Adrenal gland (tissue), 12 donors: ENCODE measurements around the gene ZMAT5. TPM values are rescaled to one million over a fixed set of nuclear protein-coding genes. Genes with fewer than 3 reads are reported as not detected.
A peak's percentile ranks its signal among the peaks of the same experiment; 100 is the strongest.

ENCODE experiments used
- DNase-seq, 7 donors: peaks; one replicate each; pipeline ENCODE4 v3.0.0-alpha.2; 2019 to 2020
- H3K27ac ChIP-seq, 5 donors: fragments of 200-600 bp; sonication (generic) in 4 of 5; 1 replicate in 3 of 5; 2 replicates in 2 of 5; pipeline versions ENCODE4 v1.5.1 to v1.8.0; 2016 to 2020; ENCODE audit warnings: mild to moderate bottlenecking in 1 of 5
- H3K27me3 ChIP-seq: fragments of 200-600 bp; 2 replicates; pipeline ENCODE4 v1.8.0; 2021
- H3K36me3 ChIP-seq, 2 donors: fragments of 200-600 bp; replicated peaks in 1 of 2; 1 replicate in 1 of 2; 2 replicates in 1 of 2; pipeline versions ENCODE4 v1.5.1 to v1.8.0; 2018 to 2022
- H3K4me1 ChIP-seq, 2 donors: fragments of 200-600 bp; replicated peaks in 1 of 2; 1 replicate in 1 of 2; 2 replicates in 1 of 2; pipeline versions ENCODE4 v1.5.1 to v1.8.0; 2018 to 2021
- H3K4me3 ChIP-seq, 4 donors: fragments of 200-600 bp; sonication (generic) in 3 of 4; one replicate each; pipeline ENCODE4 v1.5.1; 2016 to 2018
- H3K9me3 ChIP-seq, 3 donors: fragments of 200-600 bp; sonication (generic) in 1 of 3; replicated peaks in 1 of 3; 1 replicate in 2 of 3; 2 replicates in 1 of 3; pipeline versions ENCODE4 v1.5.1 to v1.8.0; 2016 to 2021
- CTCF ChIP-seq, 6 experiments: fragments of 450-650 bp in 4 of 6; fragments of 200-600 bp in 2 of 6; sonication (generic) in 1 of 6; IDR thresholded peaks; 1 replicate in 5 of 6; 2 replicates in 1 of 6; pipeline versions ENCODE4 v1.5.1 to v1.8.0; 2016 to 2021; ENCODE audit warnings: antibody characterized with exemption in 6 of 6, mild to moderate bottlenecking in 2 of 6, moderate library complexity in 1 of 6
- POLR2A ChIP-seq, 2 donors: fragments of 450-650 bp; IDR thresholded peaks; one replicate each; pipeline ENCODE4 v1.6.1; 2017; ENCODE audit warnings: antibody characterized with exemption in 2 of 2, mild to moderate bottlenecking in 2 of 2, moderate library complexity in 1 of 2
- WGBS, 4 donors: extraction: QIAGEN DNeasy Blood & Tissue Kit in 2 of 4; methylation state at CpG; one replicate each; pipeline versions ENCODE4 v1.1.5 to v1.1.7; 2013 to 2017; 5-methylcytosine and 5-hydroxymethylcytosine counted together
- intact Hi-C, 2 donors: fragments of 100-400 bp; cut with DNase I; formaldehyde crosslinking; loops; one replicate each; pipeline versions ENCODE4 v1.14.1 to v1.15.0; 2022 to 2023
- polyA plus RNA-seq, 3 donors: library from polyadenylated mRNA; stranded (reverse); fragments of 200-250 nt in 2 of 3; fragments of 350-450 nt in 1 of 3; fragmentation: Illumina TruSeq in 1 of 3; extraction: RNeasy Lipid Tissue Mini Kit (QIAGEN cat#74804) in 1 of 3; gene quantifications; one replicate each; pipeline ENCODE4 v1.2.3, GENCODE V29; 2013 to 2014
- total RNA-seq, 9 donors: library from RNA; depleted of rRNA in 4 of 9; stranded (reverse); fragments of >200 nt in 4 of 9; fragments of 120-200 nt in 1 of 9; fragmentation: NEBNext Ultra II Directional in 1 of 9; extraction: Animal tissue kit (Norgen Biotek cat#: 25700) in 1 of 9; gene quantifications; one replicate each; pipeline versions ENCODE4 v1.1.0 to v1.2.4, GENCODE V29; 2013 to 2023
- donor health status: healthy with polysubstance abuse.
- donor health status: Bipolar disorder and iron deficiency.
- donor health status: DM: yes; HTN: yes; CAD: no.
- donor health status: DM: no; HTN: no; CAD: no.
- donor health status: DM: no; HTN: no; CAD: no.
- donor health status: DM: yes; HTN: yes; CAD: no.

ZMAT5 gene
- total and polyA plus RNA-seq, 12 donors: 13.1 to 97.8 (median 34.8) TPM

- TF ChIP-seq CTCF (IDR thresholded peaks at IDR 0.05) (peak in 4 of 6 experiments; percentile 4 to 35 (median 17)), POLR2A (IDR thresholded peaks at IDR 0.05) (no peak)
- WGBS, 4 donors: 7 to 9% (median 8%) methylated on average over 5 to 17 of the region's 17 CpGs
These were observed 39.7 kb downstream of the ZMAT5 start for GRCh38 chr22:29727131-29727523.

GRCh38 chr22:29726512-29727130 is 40.2 kb downstream of the ZMAT5 start:
- 34 to 45% (median 39%) methylated on average over 5 to 15 of the region's 15 CpGs for WGBS, 4 donors
- Histone ChIP-seq H3K27me3 (no peaks in the 10 kb centered on the region), H3K9me3 (no peaks in the 10 kb centered on the region), H3K4me1 (peaks cover 7 to 10% of the 10 kb centered on the region in 2 donors), H3K36me3 (peaks cover 0 to 8% of the 10 kb centered on the region in 2 donors), H3K27ac (peak overlapping the region in 1 of 5 donors; percentile 10), H3K4me3 (no peak overlapping the region)
- intact Hi-C loops: no loop called here
- no peak for TF ChIP-seq POLR2A (IDR thresholded peaks at IDR 0.05)
- no peak for TF ChIP-seq CTCF (IDR thresholded peaks at IDR 0.05)
- peak in 4 of 7 donors; percentile 33 to 50 (median 46) for DNase-seq

More at GRCh38 chr22:29727131-29727523, 39.7 kb downstream of the ZMAT5 start:
- peak in 5 of 7 donors; percentile 45 to 54 (median 49) for DNase-seq
- intact Hi-C loops: no loop called here
- peaks cover 0 to 8% of the 10 kb centered on the region in 2 donors for H3K36me3 ChIP-seq
- H3K27ac ChIP-seq: peak overlapping the region in 1 of 5 donors; percentile 10
- no peaks in the 10 kb centered on the region for H3K9me3 ChIP-seq
- H3K4me3 ChIP-seq: no peak overlapping the region
- H3K27me3 ChIP-seq: no peaks in the 10 kb centered on the region
- H3K4me1 ChIP-seq: peaks cover 6 to 10% of the 10 kb centered on the region in 2 donors

GRCh38 chr22:29726106-29726505 is 40.7 kb downstream of the ZMAT5 start:
- peaks cover 0 to 8% of the 10 kb centered on the region in 2 donors for H3K36me3 ChIP-seq
- no peak overlapping the region for H3K27ac ChIP-seq
- TF ChIP-seq POLR2A (IDR thresholded peaks at IDR 0.05): no peak
- TF ChIP-seq CTCF (IDR thresholded peaks at IDR 0.05): no peak
- 56 to 69% (median 68%) methylated on average over 1 to 7 of the region's 7 CpGs for WGBS, 4 donors
- no peak for DNase-seq
- no peak overlapping the region for H3K4me3 ChIP-seq
- intact Hi-C loops: no loop called here
- H3K27me3 ChIP-seq: peaks cover 4% of the 10 kb centered on the region
- no peaks in the 10 kb centered on the region for H3K9me3 ChIP-seq
- H3K4me1 ChIP-seq: peaks cover 7 to 10% of the 10 kb centered on the region in 2 donors

GRCh38 chr22:29724843-29725242 is 42.0 kb downstream of the ZMAT5 start:
- 66 to 78% (median 75%) methylated on average over 4 to 8 of the region's 8 CpGs for whole genome bisulfite sequencing, 4 donors
- intact Hi-C loops: no loop called here
- TF ChIP-seq POLR2A (IDR thresholded peaks at IDR 0.05) (no peak), CTCF (IDR thresholded peaks at IDR 0.05) (no peak)
- Histone ChIP-seq H3K4me3 (no peak overlapping the region), H3K27ac (no peak overlapping the region), H3K9me3 (no peaks in the 10 kb centered on the region), H3K36me3 (no peaks in the 10 kb centered on the region), H3K27me3 (peaks cover 14% of the 10 kb centered on the region), H3K4me1 (peaks cover 7 to 10% of the 10 kb centered on the region in 2 donors)
- DNase-seq: no peak
